MM.1S (cell line): Measurements from ENCODE around the gene ADAM23.

ENCODE experiments used
- DNase-seq: peaks from one replicate; pipeline ENCODE4 v3.0.0-alpha.2; 2015
- H2AFZ ChIP-seq: fragments of 300-600 bp; sonication (generic); 2 replicates; pipeline ENCODE4 v1.6.0; 2016; ENCODE audit warnings: antibody characterized with exemption, low read length
- H3F3A ChIP-seq: fragments of 300-600 bp; sonication (generic); 2 replicates; pipeline ENCODE4 v1.6.1; 2016; ENCODE audit warnings: mild to moderate bottlenecking, antibody characterized with exemption, low read length, moderate library complexity, mixed read lengths; ENCODE audit not compliant: insufficient read depth
- H3K27ac ChIP-seq: fragments of 300-600 bp; sonication (generic); 2 replicates; pipeline ENCODE4 v1.5.1; 2016; ENCODE audit warnings: mild to moderate bottlenecking, low read length
- H3K27me3 ChIP-seq: fragments of 300-600 bp; sonication (generic); replicated peaks from 2 replicates; pipeline ENCODE4 v1.6.0; 2016; ENCODE audit warnings: low read length; ENCODE audit not compliant: insufficient read depth
- H3K36me3 ChIP-seq: fragments of 300-600 bp; sonication (generic); replicated peaks from 2 replicates; pipeline ENCODE4 v1.6.1; 2016; ENCODE audit warnings: mild to moderate bottlenecking, low read length, mixed read lengths; ENCODE audit not compliant: insufficient read depth
- H3K4me1 ChIP-seq: fragments of 300-600 bp; sonication (generic); 2 replicates; pipeline ENCODE4 v1.6.1; 2016; ENCODE audit warnings: low read length, mixed read lengths
- H3K4me2 ChIP-seq: fragments of 300-600 bp; sonication (generic); 2 replicates; pipeline ENCODE4 v1.6.0; 2016; ENCODE audit warnings: low read depth, low read length
- H3K4me3 ChIP-seq: fragments of 300-600 bp; sonication (generic); 2 replicates; pipeline ENCODE4 v1.5.1; 2016; ENCODE audit warnings: low read length, mixed read lengths
- H3K79me2 ChIP-seq: fragments of 300-600 bp; sonication (generic); 2 replicates; pipeline ENCODE4 v1.6.1; 2016; ENCODE audit warnings: mixed run types, low read length, mixed read lengths
- H3K9ac ChIP-seq: fragments of 300-600 bp; sonication (generic); 2 replicates; pipeline ENCODE4 v1.6.1; 2016; ENCODE audit warnings: low read length, mixed read lengths
- H3K9me2 ChIP-seq: fragments of 300-600 bp; sonication (generic); replicated peaks from 2 replicates; pipeline ENCODE4 v1.6.1; 2016; ENCODE audit warnings: mild to moderate bottlenecking, low read length, mixed read lengths; ENCODE audit not compliant: insufficient read depth
- H3K9me3 ChIP-seq: fragments of 300-600 bp; sonication (generic); replicated peaks from 2 replicates; pipeline ENCODE4 v1.6.1; 2016; ENCODE audit warnings: mild to moderate bottlenecking, low read length, mixed read lengths; ENCODE audit not compliant: insufficient read depth
- H4K20me1 ChIP-seq: fragments of 300-600 bp; sonication (generic); 2 replicates; pipeline ENCODE4 v1.6.1; 2016; ENCODE audit warnings: mild to moderate bottlenecking, low read length, moderate library complexity, mixed read lengths; ENCODE audit not compliant: insufficient read depth
- CTCF ChIP-seq: fragments of 300-600 bp; sonication (generic); IDR thresholded peaks from 2 replicates; pipeline ENCODE4 v1.5.1; 2016; ENCODE audit warnings: antibody characterized with exemption, low read length, mixed read lengths
- EZH2 ChIP-seq: fragments of 300-600 bp; sonication (generic); optimal IDR thresholded peaks from 2 replicates; pipeline ENCODE3; 2017; ENCODE audit warnings: low read depth, mild to moderate bottlenecking, antibody characterized with exemption, low read length, mixed read lengths
- EZH2phosphoT487 ChIP-seq: fragments of 300-600 bp; sonication (generic); IDR thresholded peaks from 2 replicates; pipeline ENCODE4 v1.6.1; 2018; ENCODE audit warnings: antibody characterized with exemption, low read length

ADAM23 gene

GRCh38 chr2:206614811-206615210, 171.5 kb downstream of the ADAM23 start:
- no peaks in the 10 kb centered on the region for H4K20me1 ChIP-seq
- no peaks in the 10 kb centered on the region for H3K9me2 ChIP-seq
- no peaks in the 10 kb centered on the region for H3K36me3 ChIP-seq
- H3K4me2 ChIP-seq: no peak overlapping the region
- H3K27me3 ChIP-seq: no peaks in the 10 kb centered on the region
- no peak for DNase-seq
- no peak overlapping the region for H2AFZ ChIP-seq
- H3K4me1 ChIP-seq: no peaks in the 10 kb centered on the region
- no peak overlapping the region for H3K9ac ChIP-seq
- H3K27ac ChIP-seq: no peak overlapping the region
- H3K79me2 ChIP-seq: no peaks in the 10 kb centered on the region
- H3K9me3 ChIP-seq: no peaks in the 10 kb centered on the region
- H3F3A ChIP-seq: no peaks in the 10 kb centered on the region
- H3K4me3 ChIP-seq: no peak overlapping the region
- TF ChIP-seq CTCF (no peak), EZH2 (no peak), EZH2phosphoT487 (no peak)

- no peak overlapping the region for H3K9ac ChIP-seq
- no peak overlapping the region for H3K4me3 ChIP-seq
- no peaks in the 10 kb centered on the region for H3K9me3 ChIP-seq
- TF ChIP-seq EZH2phosphoT487 (no peak), CTCF (no peak), EZH2 (no peak)
- no peak overlapping the region for H3K4me2 ChIP-seq
- H3K27ac ChIP-seq: no peak overlapping the region
- no peaks in the 10 kb centered on the region for H3F3A ChIP-seq
- no peaks in the 10 kb centered on the region for H3K27me3 ChIP-seq
- no peaks in the 10 kb centered on the region for H3K36me3 ChIP-seq
- no peaks in the 10 kb centered on the region for H3K9me2 ChIP-seq
- H3K79me2 ChIP-seq: no peaks in the 10 kb centered on the region
- H3K4me1 ChIP-seq: no peaks in the 10 kb centered on the region
- no peak for DNase-seq
- no peak overlapping the region for H2AFZ ChIP-seq
- no peaks in the 10 kb centered on the region for H4K20me1 ChIP-seq
These were observed 172.2 kb downstream of the ADAM23 start for GRCh38 chr2:206615417-206616089.

- no peaks in the 10 kb centered on the region for H3K9me2 ChIP-seq
- no peaks in the 10 kb centered on the region for H3K4me1 ChIP-seq
- no peak overlapping the region for H3K4me3 ChIP-seq
- no peaks in the 10 kb centered on the region for H3K79me2 ChIP-seq
- DNase-seq: no peak
- no peaks in the 10 kb centered on the region for H3F3A ChIP-seq
- H3K4me2 ChIP-seq: no peak overlapping the region
- H3K36me3 ChIP-seq: no peaks in the 10 kb centered on the region
- H2AFZ ChIP-seq: no peak overlapping the region
- no peaks in the 10 kb centered on the region for H4K20me1 ChIP-seq
- no peak overlapping the region for H3K27ac ChIP-seq
- H3K9ac ChIP-seq: no peak overlapping the region
- TF ChIP-seq EZH2 (no peak), CTCF (no peak), EZH2phosphoT487 (no peak)
- H3K27me3 ChIP-seq: no peaks in the 10 kb centered on the region
- H3K9me3 ChIP-seq: no peaks in the 10 kb centered on the region
These were observed 172.8 kb downstream of the ADAM23 start for GRCh38 chr2:206616151-206616550.
